Uterus (tissue), 4 donors: Measurements from ENCODE around the gene CCL1. TPM values are rescaled to one million over a fixed set of nuclear protein-coding genes. Genes with fewer than 3 reads are reported as not detected.

ENCODE experiments used
- DNase-seq, 2 donors: peaks; one replicate each; pipeline ENCODE4 v3.0.0-alpha.2; 2019 to 2020
- H3K27ac ChIP-seq, 2 donors: fragments of 200-600 bp; sonication (generic); 1 replicate in 1 of 2; 2 replicates in 1 of 2; pipeline ENCODE4 v1.5.1; 2016 to 2018
- H3K27me3 ChIP-seq, 2 donors: fragments of 200-600 bp; sonication (generic); one replicate each; pipeline ENCODE4 v1.5.1; 2018 to 2019; ENCODE audit warnings: control low read depth in 1 of 2
- H3K36me3 ChIP-seq, 2 donors: fragments of 200-600 bp; sonication (generic); one replicate each; pipeline ENCODE4 v1.5.1; 2019; ENCODE audit warnings: control low read depth in 1 of 2
- H3K4me1 ChIP-seq, 2 donors: fragments of 200-600 bp; sonication (generic); one replicate each; pipeline ENCODE4 v1.5.1; 2018 to 2019; ENCODE audit warnings: control low read depth in 1 of 2
- H3K4me3 ChIP-seq, 2 donors: fragments of 200-600 bp; sonication (generic); 1 replicate in 1 of 2; 2 replicates in 1 of 2; pipeline ENCODE4 v1.5.1; 2018 to 2019; ENCODE audit warnings: mild to moderate bottlenecking in 1 of 2
- H3K9me3 ChIP-seq, 2 donors: fragments of 200-600 bp; sonication (generic); one replicate each; pipeline ENCODE4 v1.5.1; 2019; ENCODE audit warnings: control low read depth in 1 of 2
- CTCF ChIP-seq, 4 experiments: fragments of 200-600 bp in 2 of 4; fragments of 450-650 bp in 2 of 4; sonication (generic) in 2 of 4; IDR thresholded peaks; one replicate each; pipeline ENCODE4 v1.5.1; 2016 to 2019; ENCODE audit warnings: antibody characterized with exemption in 4 of 4, mild to moderate bottlenecking in 2 of 4, moderate library complexity in 1 of 4
- POLR2A ChIP-seq, 2 donors: fragments of 450-650 bp; IDR thresholded peaks; one replicate each; pipeline ENCODE4 v1.6.1; 2016; ENCODE audit warnings: antibody characterized with exemption in 2 of 2, mild to moderate bottlenecking in 1 of 2, moderate library complexity in 1 of 2
- intact Hi-C: fragments of 100-400 bp; cut with DNase I; formaldehyde crosslinking; loops from one replicate; pipeline ENCODE4 v1.15.1; 2023; ENCODE audit warnings: low total_unique reads
- total RNA-seq, 4 donors: library from RNA; depleted of rRNA in 3 of 4; stranded (reverse); fragments of >200 nt in 3 of 4; gene quantifications; one replicate each; pipeline versions ENCODE4 v1.1.0 to v1.2.4, GENCODE V29; 2014 to 2023
- donor health status: DM: yes; HTN: yes; CAD: no.

The CCL1 gene
- total RNA-seq, 4 donors from 2014 or later: not detected

- no peaks in the 10 kb centered on the region for H3K4me1 ChIP-seq
- no peaks in the 10 kb centered on the region for H3K9me3 ChIP-seq
- H3K4me3 ChIP-seq: no peak overlapping the region
- H3K27ac ChIP-seq: no peak overlapping the region
- no peaks in the 10 kb centered on the region for H3K27me3 ChIP-seq
- intact Hi-C loops: no loop called here
- no peak for DNase-seq
- no peaks in the 10 kb centered on the region for H3K36me3 ChIP-seq
- no peak for TF ChIP-seq CTCF (IDR thresholded peaks at IDR 0.05)
- no peak for TF ChIP-seq POLR2A (IDR thresholded peaks at IDR 0.05)
Measured at GRCh38 chr17:34366010-34366409, 3.0 kb upstream of the CCL1 start.

- H3K36me3 ChIP-seq: no peaks in the 10 kb centered on the region
- intact Hi-C loops: no loop called here
- H3K4me3 ChIP-seq: no peak overlapping the region
- H3K9me3 ChIP-seq: no peaks in the 10 kb centered on the region
- DNase-seq: no peak
- no peaks in the 10 kb centered on the region for H3K27me3 ChIP-seq
- H3K4me1 ChIP-seq: no peaks in the 10 kb centered on the region
- no peak for TF ChIP-seq POLR2A (IDR thresholded peaks at IDR 0.05)
- no peak for TF ChIP-seq CTCF (IDR thresholded peaks at IDR 0.05)
- no peak overlapping the region for H3K27ac ChIP-seq
Measured at GRCh38 chr17:34365340-34365739, 2.3 kb upstream of the CCL1 start.

GRCh38 chr17:34364751-34365150, 1.7 kb upstream of the CCL1 start:
- intact Hi-C loops: loop anchor here (5.0 kb wide), 1 partner anchor 167 kb away; no protein-coding TSS in a partner anchor
- no peaks in the 10 kb centered on the region for H3K27me3 ChIP-seq
- H3K27ac ChIP-seq: no peak overlapping the region
- H3K4me3 ChIP-seq: no peak overlapping the region
- H3K4me1 ChIP-seq: no peaks in the 10 kb centered on the region
- H3K9me3 ChIP-seq: no peaks in the 10 kb centered on the region
- H3K36me3 ChIP-seq: no peaks in the 10 kb centered on the region
- TF ChIP-seq POLR2A (IDR thresholded peaks at IDR 0.05) (no peak), CTCF (IDR thresholded peaks at IDR 0.05) (no peak)
- DNase-seq: no peak

- no peaks in the 10 kb centered on the region for H3K36me3 ChIP-seq
- TF ChIP-seq CTCF (IDR thresholded peaks at IDR 0.05) (peak; percentile 96 to 100 (median 99)), POLR2A (IDR thresholded peaks at IDR 0.05) (no peak)
- H3K4me1 ChIP-seq: no peaks in the 10 kb centered on the region
- H3K9me3 ChIP-seq: no peaks in the 10 kb centered on the region
- DNase-seq: peak; percentile 87 to 90
- H3K27ac ChIP-seq: no peak overlapping the region
- intact Hi-C loops: loop anchor here (5.0 kb wide), 1 partner anchor 164 kb away; no protein-coding TSS in a partner anchor
- H3K4me3 ChIP-seq: no peak overlapping the region
- no peaks in the 10 kb centered on the region for H3K27me3 ChIP-seq
Measured at GRCh38 chr17:34361478-34362061, 1.5 kb downstream of the CCL1 start.

GRCh38 chr17:34360601-34361270, 2.3 kb downstream of the CCL1 start:
- no peak for TF ChIP-seq POLR2A (IDR thresholded peaks at IDR 0.05)
- no peak for TF ChIP-seq CTCF (IDR thresholded peaks at IDR 0.05)
- no peaks in the 10 kb centered on the region for H3K9me3 ChIP-seq
- DNase-seq: no peak

More at GRCh38 chr17:34360601-34361270, 2.3 kb downstream of the CCL1 start:
- no peaks in the 10 kb centered on the region for H3K36me3 ChIP-seq
- no peak overlapping the region for H3K4me3 ChIP-seq
- H3K27me3 ChIP-seq: no peaks in the 10 kb centered on the region
- H3K4me1 ChIP-seq: no peaks in the 10 kb centered on the region
- intact Hi-C loops: loop anchor here (5.0 kb wide), 1 partner anchor 163 kb away; no protein-coding TSS in a partner anchor
- no peak overlapping the region for H3K27ac ChIP-seq
